Activated T-helper 1 cell treated with Interleukin-2 at 50 U/mL for 16 hours (primary cell): ENCODE measurements around the gene ZFC3H1.

Experiments used
- DNase-seq: peaks from one replicate; pipeline ENCODE4 v3.0.0-alpha.2; 2020; ENCODE audit warnings: low read depth

ZFC3H1 gene

GRCh38 chr12:71671816-71672215, 8.2 kb upstream of the ZFC3H1 start:
- no peak for DNase-seq

DNA sequence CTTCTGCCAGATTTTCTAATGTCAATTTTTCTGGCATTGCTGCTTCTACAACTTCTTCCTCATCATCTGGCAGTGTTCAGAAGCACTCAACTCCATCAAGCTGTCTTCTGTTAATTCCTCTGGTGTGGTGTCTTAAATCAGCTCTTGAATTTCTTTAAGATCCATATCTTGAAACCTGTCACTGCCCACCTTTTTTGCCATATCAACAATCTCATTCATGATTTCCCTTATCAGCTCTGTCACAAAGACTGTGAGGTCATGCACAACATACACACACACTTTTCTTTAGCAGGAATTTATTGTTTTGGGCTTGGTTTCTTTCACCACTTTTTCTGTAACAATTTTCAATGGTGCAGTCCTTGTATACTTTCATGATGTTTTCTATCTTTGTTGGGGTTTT, 7.7 kb upstream of the ZFC3H1 start:
- no peak for DNase-seq

DNA sequence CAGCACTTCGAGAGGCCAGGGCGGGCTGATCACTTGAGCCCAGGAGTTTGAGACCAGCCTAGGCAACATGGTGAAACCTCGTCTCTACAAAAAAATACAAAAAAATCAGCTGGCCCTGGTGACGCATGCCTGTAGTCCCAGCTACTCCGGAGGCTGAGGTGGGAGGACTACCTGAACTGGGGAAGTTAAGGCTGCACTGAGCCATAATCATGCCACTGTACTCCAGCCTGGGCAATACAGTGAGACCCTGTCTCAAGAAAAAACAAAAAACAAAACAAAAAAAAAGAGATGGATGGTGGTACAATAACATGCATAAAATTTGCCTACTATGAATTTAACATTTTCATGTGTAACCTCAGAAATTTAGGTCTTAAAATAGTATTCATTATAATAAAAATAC, 2.6 kb upstream of the ZFC3H1 start:
- no peak for DNase-seq

DNA sequence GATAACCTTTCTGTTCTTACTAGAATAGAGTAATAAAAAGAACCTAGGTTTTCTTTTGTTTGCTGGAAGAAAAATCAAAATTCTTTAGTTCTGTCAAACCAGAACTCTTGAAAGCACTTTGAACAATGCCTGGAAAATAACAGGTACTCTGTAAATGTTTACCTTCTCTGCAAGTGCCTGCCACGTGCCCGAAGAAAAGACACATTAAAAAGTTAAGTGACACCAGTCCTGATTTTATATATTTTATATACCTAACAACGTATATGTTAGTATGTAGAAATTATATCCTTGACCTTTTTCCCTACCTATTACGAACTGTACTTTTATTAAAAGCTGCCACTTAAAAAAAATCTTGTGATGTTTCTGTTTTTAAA, 1.4 kb upstream of the ZFC3H1 start:
- DNase-seq, result no peak

DNA sequence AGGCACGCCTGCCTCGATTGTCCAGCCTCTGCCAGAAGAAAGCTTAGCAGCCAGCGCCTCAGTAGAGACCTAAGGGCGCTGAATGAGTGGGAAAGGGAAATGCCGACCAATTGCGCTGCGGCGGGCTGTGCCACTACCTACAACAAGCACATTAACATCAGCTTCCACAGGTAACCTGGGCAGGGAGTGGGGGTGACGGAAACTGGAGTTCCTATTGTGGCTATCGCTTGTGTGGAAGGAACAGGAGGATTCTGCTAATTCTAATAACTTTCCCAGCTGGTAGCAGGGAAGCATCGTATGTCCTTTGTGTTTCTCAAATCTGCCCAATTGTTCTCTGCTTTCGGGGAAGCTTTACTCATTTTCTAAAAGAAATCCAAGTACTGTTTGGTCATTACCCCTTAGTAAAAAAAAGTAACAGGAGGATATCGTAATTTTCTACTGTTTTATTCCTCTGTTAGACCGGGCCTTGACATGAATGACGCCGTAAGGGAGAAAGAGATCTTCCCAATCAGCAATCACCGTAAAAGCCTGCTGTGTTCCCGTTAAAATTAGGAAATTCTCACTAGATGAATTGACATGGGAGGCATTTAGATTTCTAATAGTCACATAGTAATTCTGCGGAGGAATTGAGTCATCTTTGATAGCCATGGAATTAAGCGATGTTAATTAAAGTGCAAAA, 902 bp upstream of the ZFC3H1 start:
- DNase-seq, result no peak

DNA sequence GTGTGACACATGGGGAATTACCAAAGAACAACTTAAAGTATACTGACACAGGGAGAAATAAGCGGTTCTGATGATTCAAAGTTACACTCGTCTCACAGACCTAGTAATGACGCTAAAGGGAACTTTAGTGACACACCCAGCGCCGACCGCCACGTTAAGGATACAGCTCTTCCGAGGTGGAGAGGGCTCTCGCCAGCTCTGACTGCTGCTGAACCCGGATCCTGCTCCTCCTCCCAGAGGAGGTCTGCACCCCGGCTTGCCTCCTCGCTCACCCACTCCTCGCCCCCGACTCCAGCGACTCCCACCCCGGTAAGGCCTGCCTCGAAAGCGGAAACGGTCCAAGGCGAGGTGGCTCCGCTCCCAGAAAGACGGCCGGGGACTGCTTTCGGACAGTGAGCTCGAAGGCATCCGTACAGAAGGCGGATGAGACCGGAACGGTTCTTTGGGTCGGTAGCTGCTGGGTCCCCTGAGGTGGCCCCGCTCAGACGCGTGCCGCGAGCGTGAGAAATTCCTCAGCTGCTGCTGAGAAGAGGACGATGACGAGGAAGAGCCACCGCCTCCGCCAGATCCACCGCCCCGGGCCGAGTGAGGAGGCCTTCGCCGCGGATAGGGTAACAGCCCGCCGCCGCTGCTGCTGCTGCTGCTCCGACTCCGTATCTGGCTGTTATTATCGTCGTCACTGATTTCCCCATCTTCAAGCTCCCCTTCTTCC, 643 bp downstream of the ZFC3H1 start:
- DNase-seq, result peak; percentile 47

DNA sequence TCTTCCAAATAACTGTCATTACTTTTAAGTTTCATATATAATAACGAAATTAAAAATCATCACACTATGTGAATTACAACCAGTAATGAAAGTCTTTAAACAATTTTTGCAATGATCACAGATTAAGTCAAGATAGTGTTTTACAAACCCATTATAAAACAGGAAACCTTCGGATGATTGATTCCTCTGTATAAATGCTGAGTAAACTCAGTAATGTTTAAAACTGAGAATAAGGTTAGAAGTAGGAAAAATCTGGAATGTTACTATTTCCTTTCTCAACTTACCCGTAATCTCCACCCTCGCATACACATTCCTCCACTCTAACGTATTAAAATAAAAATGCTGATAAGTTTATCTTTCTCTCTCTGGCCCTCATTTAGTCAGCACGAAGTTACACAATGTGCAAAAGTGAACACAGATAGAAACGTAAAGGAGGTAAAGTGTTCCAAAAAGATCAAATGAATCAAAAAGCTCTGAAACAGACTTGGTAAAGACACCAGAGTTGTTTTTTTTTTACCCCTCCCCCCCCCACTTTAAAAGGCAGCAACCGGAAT, 1.6 kb downstream of the ZFC3H1 start:
- no peak for DNase-seq

DNA sequence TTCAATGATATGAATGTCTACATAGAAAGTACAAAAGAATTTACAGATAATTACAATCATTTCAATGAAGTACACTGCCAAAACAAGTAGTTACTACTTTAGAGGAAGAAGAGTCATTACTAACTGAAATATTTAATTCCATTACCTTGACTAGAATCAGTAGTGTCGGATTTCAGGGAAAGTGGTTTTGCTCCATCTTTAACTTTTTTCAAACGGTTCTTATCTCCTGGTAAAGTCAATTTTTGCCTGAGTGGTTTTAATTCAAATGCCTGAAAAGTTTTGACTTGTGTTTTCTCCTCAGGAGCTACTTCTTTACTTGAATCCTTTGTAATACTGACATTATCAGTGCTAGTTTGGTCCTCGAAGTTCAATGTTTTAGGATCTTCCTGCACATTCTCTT, 6.9 kb downstream of the ZFC3H1 start:
- DNase-seq, result no peak

DNA sequence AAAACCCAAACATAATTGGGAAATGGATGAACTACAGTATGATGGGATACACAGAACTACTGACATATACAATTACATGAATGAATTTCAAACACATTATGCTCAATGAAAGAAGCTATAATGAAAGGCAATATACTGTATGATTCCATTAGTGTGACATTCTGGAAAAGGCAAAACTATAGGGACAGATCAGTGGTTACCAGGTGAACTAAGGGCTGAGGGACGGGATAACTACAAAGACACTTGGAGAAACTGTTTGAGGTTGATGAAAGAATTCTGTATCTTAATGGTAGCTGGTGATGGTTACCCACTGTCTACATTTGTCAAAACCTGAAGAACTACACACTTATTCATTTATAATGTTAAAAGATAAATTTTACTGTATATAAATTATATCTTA, 7.7 kb downstream of the ZFC3H1 start:
- no peak for DNase-seq

DNA sequence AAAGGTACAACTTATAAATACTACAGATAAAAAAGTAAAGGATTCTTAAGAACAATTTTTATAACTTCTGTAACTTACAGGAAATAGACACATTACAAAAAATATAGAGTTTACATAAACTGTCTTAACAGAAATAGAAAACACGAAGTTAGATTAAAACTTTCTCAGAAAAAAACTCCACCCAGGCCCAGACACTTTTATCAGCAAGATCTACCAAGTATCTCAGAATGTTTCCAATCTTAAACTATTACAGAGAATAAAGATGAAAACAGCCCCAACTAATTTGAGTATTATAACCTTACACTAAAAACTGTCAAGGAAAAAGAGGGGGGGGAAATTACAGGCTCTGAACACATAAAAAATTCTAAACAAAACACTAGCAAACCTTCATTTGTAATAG, 8.2 kb downstream of the ZFC3H1 start:
- no peak for DNase-seq

GRCh38 chr12:71654200-71654599, 9.4 kb downstream of the ZFC3H1 start:
- no peak for DNase-seq

GRCh38 chr12:71653137-71653536, 10.5 kb downstream of the ZFC3H1 start:
- DNase-seq, result no peak

GRCh38 chr12:71652656-71653055, 11.0 kb downstream of the ZFC3H1 start:
- no peak for DNase-seq

- no peak for DNase-seq
These were observed 14.2 kb downstream of the ZFC3H1 start for GRCh38 chr12:71649401-71649800.

GRCh38 chr12:71648537-71648936, 15.1 kb downstream of the ZFC3H1 start:
- no peak for DNase-seq

DNA sequence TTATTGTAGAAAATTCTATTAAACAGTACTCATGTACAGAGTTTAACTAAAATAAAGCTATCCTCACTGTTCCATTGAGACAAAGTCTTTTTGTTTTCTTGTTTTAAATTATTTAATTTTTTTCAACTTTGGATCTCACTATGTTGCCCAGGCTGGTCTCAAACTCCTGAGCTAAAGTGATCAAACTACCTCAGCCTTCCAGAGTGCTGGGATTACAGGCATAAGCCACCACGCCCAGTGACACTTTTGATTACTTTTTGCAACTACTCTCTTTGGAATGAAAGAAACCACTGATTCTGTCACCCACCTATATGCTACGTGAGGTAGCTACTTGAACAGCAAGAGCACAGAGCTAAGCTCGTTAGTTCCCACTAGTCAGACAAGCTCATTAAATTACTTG, 17.1 kb downstream of the ZFC3H1 start:
- DNase-seq, result no peak

- DNase-seq, result no peak
These were observed 18.4 kb downstream of the ZFC3H1 start for GRCh38 chr12:71645268-71645667.

DNA sequence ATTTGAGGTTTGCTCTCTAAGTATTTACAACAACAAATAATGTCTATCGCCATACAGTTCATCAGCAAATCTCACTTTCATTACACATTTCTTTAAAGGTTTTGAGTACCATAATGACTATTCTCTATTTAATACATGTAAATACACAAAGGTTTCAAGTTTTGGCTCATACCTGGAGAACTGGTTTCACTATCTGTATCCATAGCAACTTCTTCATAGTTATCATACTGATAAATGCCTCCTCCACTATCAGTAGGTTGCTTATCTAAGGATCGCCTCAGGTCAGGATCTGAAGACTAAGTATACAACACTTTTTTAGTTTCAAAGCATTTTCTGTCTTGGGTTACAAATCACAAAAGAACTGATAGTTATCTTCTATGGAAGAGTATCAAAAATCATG, 21.4 kb downstream of the ZFC3H1 start:
- no peak for DNase-seq

DNA sequence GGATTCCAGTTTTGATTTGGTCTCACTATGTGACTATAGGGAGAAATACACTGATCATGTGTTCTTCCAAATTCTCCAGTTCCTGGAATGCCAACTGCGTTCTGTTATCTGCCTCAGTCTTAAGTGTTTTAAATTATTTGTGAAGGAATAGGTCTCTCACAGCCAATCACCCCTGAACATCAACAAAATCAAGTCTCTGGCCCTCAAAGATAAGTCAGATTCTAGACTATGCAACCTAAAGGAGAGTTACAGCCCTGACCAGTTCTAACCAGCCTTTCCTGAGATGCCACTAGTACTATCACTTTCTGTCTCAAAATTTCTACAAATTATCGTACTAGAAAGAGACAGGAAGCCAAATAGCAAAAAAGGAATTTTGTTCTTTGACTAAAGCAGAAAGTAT, 22.3 kb downstream of the ZFC3H1 start:
- no peak for DNase-seq

DNA sequence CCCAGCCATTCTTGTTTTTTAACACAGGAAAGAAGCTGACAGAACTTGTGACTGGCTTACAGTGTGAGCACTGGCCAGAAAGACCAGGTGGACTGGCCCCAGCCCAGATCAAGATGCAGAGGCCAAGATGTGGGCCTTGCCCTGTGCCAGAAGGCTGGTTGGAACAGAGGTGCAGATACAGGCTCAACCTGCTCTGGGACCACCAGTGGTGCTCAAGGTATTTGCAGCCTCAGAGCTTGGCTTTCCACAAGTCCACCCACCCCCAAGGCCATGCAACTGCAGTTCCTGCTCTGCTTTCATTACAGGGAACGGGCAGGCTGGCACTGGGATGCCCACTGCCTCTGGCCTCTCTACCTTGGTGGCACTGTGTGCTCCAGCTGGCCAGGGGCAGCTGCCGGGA, 23.3 kb downstream of the ZFC3H1 start:
- no peak for DNase-seq

DNA sequence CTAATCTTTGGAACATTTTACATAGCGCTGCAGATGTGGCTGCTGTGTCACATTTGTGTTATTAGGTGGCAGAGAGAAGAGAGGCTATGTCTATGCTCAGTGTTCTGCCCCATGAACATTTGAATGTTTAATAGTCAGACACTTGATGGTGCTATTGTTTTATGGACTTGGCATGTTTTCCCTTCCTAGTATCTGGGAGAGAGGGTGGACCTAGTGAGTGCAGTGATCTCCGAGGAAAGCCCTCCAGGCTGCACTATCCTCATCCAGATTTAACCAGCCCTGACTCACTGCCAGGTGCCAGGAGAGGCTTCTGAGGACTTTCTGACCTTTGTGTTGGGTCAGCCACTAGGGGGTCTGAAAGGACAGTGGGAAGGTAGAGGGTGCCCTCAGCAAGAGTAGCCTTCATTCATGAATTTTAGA, 24.3 kb downstream of the ZFC3H1 start:
- DNase-seq, result no peak

DNA sequence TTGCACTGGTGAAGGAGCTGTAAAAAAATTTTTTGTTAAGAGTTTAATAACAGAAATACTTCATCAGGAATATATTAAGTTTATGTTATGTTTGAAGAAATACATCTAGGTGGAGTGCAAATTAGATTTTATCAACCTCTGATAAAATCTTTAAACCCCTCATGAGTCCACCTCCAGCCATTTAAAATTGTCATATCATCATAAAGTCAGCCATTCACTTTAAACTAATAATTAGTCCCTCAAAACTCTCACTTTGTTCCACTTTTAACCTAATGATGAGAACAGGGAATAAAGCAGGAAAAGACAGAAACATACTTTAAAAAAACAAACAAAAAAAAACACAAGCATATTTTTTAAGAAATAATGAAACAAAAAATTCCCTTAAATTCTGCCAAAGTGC, 25.1 kb downstream of the ZFC3H1 start:
- DNase-seq, result no peak

DNA sequence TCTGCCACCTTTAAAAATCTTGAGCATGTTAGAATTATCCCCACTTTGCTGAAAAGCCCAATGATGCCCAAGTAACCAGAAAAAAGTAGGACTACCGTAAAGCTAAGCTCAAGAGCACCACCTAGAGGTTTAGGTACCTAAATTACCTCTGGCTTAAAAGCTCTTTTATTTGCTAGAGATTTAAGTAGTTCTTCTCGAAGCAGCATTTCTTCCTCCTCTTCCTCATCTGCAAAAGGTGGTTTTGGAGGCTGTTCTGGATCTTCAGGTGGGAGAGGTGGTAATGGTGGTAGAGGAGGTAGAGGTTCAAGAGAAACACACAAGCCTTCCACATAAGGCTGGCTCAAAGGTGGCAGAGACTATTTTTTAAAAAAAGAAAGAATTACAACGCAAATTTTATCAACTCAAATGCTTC, 26.9 kb downstream of the ZFC3H1 start:
- no peak for DNase-seq
